DND-41 (cell line): ENCODE data around the gene C1QTNF6.

Experiments
- CTCF ChIP-seq: IDR thresholded peaks from 2 replicates; pipeline ENCODE4 v1.5.1; 2012; ENCODE audit warnings: borderline replicate concordance, low read length, moderate library complexity, mild to moderate bottlenecking; ENCODE audit not compliant: poor library complexity, severe bottlenecking; ENCODE audit errors: extremely low read depth
- EZH2 ChIP-seq: IDR thresholded peaks from 3 replicates; pipeline ENCODE4 v1.6.1; 2012; ENCODE audit warnings: borderline replicate concordance, low read depth, mild to moderate bottlenecking, moderate library complexity, low read length, inconsistent platforms; ENCODE audit not compliant: severe bottlenecking

GRCh38 chr22:37211866-37212173 lies 23.8 kb upstream of the C1QTNF6 start:
- TF ChIP-seq EZH2 (no peak), CTCF (no peak)
